GM12878 (cell line): Measurements from ENCODE around the gene PDLIM5.

Source experiments
- CTCF ChIP-seq, 3 experiments: IDR thresholded peaks in 2 of 3; conservative IDR thresholded peaks in 1 of 3; 2 replicates each; pipeline ENCODE4 v1.5.1; 2011; ENCODE audit warnings: low read depth in 3 of 3, low read length in 3 of 3, mild to moderate bottlenecking in 3 of 3, control low read depth in 2 of 3, moderate library complexity in 2 of 3, inconsistent platforms in 1 of 3, mixed read lengths in 1 of 3; ENCODE audit not compliant: control insufficient read depth in 2 of 3, insufficient read depth in 1 of 3; ENCODE audit errors: extremely low read depth in 1 of 3
- RAD21 ChIP-seq: IDR thresholded peaks from 2 replicates; pipeline ENCODE4 v1.6.1; 2011; ENCODE audit warnings: mild to moderate bottlenecking, low read depth, low read length, moderate library complexity; ENCODE audit not compliant: insufficient read depth
- USF1 ChIP-seq: IDR thresholded peaks from 2 replicates; pipeline ENCODE4 v1.6.1; 2011; ENCODE audit warnings: borderline replicate concordance, low read depth, mild to moderate bottlenecking, moderate library complexity, mixed read lengths, low read length; ENCODE audit not compliant: insufficient read depth; ENCODE audit errors: extremely low read length

- TF ChIP-seq CTCF (IDR thresholded peaks at IDR 0.05 in 2 of 3, conservative IDR thresholded peaks at IDR 0.05 in 1 of 3; ENCODE audit: control insufficient read depth in 2 of 3, extremely low read depth in 1 of 3, insufficient read depth in 1 of 3, low read depth in 3 of 3, low read length in 3 of 3), result no peak
- no peak for TF ChIP-seq RAD21
- TF ChIP-seq USF1, result no peak
Measured at GRCh38 chr4:94459462-94460161, 7.9 kb downstream of the PDLIM5 start.
